C4-2B (cell line): ENCODE results near the gene MKLN1.
"Not testable (repeated sequence)": the region's sequence is repeated elsewhere in the genome, so short reads cannot be mapped to it uniquely, and the experiment has no call there.

Source experiments
- H3K27ac ChIP-seq: fragments of 450-650 bp; 2 replicates; pipeline ENCODE4 v1.5.1; 2017
- CTCF ChIP-seq: fragments of 450-650 bp; conservative IDR thresholded peaks from 2 replicates; pipeline ENCODE4 v1.5.1; 2017; ENCODE audit warnings: mild to moderate bottlenecking
- ZFX ChIP-seq: fragments of 450-650 bp; IDR thresholded peaks from 2 replicates; pipeline ENCODE4 v1.6.1; 2017

MKLN1 gene

DNA sequence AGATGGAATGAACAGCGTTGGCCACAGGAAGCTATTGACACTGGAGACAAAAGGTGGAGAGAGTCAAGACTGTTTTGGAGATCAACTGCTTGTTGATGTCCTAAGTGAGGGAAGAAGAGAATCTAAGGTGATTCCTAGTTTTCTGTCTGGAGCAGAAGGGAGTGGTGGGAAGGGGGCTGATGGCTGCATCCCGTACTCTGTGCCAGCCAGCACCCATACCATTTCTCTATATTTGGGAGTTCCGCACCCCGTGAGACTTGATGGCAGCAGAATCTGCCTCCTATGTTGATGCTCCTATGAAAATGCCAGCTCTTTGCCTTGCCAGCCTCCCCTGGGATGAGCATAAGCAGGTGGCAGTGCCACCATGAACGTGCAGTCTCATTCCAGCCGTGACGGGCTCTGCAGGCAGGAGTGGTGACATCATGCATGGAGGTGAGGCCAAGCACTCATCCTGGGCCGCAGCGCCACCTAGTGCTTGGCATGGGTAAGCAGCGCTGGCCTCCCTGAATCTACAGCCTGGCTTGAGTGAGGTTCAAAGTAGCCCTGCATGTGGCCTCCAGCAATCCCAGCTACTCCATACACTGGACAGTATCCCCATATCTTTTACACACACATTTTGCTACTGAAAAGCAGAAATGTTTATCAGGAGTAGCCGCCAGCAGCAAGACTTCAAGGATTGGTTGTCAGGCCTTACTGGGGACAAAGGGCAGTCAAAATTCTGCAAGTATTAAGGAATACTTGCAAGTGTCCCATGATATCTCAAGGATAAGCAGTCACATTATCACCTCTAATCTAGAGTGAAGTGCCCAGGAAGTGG, 185.8 kb downstream of the MKLN1 start:
- TF ChIP-seq CTCF (peak; percentile 99), ZFX (no peak)
- peak overlapping the region; percentile 4; the same call in 1 of the 2 replicates for H3K27ac ChIP-seq

DNA sequence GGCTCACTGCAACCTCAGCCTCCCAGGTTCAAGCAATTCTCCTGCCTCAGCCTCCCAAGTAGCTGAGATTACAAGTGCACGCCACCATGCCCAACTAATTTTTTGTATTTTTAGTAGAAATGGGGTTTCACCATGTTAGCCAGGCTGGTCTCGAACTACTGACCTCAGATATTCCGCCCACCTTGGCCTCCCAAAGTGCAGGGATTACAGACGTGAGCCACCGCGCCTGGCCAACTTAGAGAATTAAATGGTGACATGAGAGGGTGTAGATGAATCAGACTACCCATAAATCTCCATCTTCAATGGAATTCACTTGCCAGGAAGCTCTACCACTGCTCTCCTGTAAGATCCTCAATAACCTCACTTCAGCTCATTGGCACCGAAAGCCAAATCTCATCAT, 187.8 kb downstream of the MKLN1 start:
- H3K27ac ChIP-seq: not testable (repeated sequence)

- TF ChIP-seq CTCF (no peak), ZFX (no peak)
- H3K27ac ChIP-seq: no peak overlapping the region
Measured at GRCh38 chr7:131517218-131517923, 189.7 kb downstream of the MKLN1 start.

DNA sequence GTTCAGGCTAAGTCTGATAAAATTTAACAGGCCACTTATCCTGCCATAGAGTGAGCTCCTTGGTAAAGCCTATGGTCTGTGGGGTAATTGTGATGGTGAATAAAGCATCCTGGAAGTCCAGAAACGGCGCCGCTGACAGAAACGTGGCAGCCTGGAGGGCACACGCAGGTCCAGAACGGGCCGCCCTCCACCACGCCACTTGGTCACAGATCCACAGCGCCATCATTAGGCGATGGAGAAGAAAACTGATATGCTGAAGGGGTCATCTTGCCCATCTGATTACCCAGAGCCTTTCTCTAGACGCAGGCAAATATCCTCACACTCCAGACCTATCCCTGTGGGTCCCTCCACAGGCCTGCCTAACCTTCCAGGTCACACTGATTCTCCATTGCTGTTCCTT, 190.9 kb downstream of the MKLN1 start:
- TF ChIP-seq CTCF (no peak), ZFX (no peak)
- no peak overlapping the region for H3K27ac ChIP-seq

DNA sequence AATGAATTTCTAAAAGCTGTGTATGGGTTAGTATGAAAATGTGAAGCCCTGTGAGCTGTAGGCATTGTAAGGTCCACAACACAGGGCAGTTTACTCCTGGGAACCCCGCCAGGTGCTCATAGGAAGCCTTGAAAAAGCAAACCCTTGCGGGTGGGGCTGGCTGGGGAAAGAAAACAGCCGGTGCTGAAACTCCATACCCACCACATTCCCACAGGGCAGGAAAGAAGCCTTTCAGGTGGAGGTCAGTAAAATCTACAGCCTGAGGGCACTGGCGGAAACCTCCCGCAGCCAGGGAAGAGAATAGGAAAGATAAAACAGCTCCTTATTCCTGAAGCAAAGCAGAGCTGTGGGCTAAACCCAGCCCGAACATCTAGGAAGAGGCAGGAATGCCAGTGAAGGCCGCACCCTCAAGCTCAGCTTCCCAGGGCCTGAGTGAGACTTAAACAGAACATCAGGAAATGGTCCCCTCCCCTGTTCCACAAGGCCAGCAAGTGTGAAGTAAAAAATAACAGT, 194.0 kb downstream of the MKLN1 start:
- H3K27ac ChIP-seq: no peak overlapping the region
- no peak for TF ChIP-seq CTCF

DNA sequence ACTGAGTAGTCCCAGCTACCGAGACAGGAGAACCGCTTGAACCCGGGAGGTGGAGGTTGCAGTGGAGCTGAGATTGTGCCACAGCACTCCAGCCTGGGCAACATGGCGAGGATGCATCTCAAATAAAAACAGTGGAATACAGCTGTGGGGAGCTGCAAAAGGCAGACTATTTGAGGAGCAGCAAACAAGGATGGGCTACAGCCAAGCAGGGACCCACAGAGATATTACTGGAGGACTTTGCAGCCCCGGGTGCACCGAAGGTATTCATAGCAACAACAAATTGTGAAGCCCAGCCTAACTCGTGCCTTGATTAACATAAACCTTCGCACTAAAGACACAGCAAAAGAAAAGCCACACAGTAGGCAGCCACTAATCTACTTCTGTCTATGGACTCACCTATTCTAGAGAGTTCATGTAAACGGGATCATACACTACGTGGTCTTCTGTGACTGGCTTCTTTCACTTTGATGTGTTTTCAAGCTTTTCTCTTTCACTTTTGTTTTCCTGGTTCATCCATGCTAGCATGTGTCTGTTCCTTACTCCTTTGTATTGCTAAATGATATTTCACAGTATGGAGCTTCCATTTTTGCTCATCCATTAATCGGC, 194.8 kb downstream of the MKLN1 start:
- no peak overlapping the region for H3K27ac ChIP-seq
- TF ChIP-seq CTCF (no peak), ZFX (no peak)

DNA sequence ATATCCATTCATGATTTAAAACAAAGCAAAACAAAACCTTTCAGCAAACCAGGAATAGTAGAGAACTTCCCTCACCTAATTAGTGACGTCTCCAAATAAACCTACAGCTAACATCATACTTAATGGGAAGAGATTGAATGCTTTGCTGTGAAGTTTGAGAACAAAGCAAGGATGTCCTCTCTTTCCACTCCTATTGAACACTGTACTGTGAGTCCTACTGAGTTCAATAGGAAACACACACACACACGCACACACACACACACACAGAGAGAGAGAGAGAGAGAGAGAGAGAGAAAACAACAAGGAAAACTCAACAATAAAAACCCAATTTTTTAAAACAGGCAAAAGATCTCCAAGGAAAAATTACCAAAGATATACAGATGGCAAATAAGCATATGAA, 196.4 kb downstream of the MKLN1 start:
- no peak overlapping the region for H3K27ac ChIP-seq
- TF ChIP-seq CTCF (no peak), ZFX (no peak)
